DOHH2 (cell line): ENCODE results near the gene LAMC3.

Source experiments
- CTCF ChIP-seq: fragments of 200-600 bp; sonication (generic); IDR thresholded peaks from one replicate; pipeline ENCODE4 v1.5.1; 2014; ENCODE audit warnings: antibody characterized with exemption, mild to moderate bottlenecking, low read depth, low read length; ENCODE audit not compliant: poor library complexity, severe bottlenecking
- EZH2phosphoT487 ChIP-seq: fragments of 200-600 bp; sonication (generic); IDR thresholded peaks from 2 replicates; pipeline ENCODE4 v1.6.1; 2017; ENCODE audit warnings: borderline replicate concordance, mild to moderate bottlenecking, antibody characterized with exemption, low read length, moderate library complexity, mixed read lengths

GRCh38 chr9:131048820-131049219, 39.8 kb downstream of the LAMC3 start:
- TF ChIP-seq CTCF = no peak
- no peak for TF ChIP-seq EZH2phosphoT487
